Upper lobe of left lung (tissue), 6 donors: ENCODE results near the gene OBSCN. TPM values are rescaled to one million over a fixed set of nuclear protein-coding genes. Genes with fewer than 3 reads are reported as not detected.
A peak's percentile ranks its signal among the peaks of the same experiment; 100 is the strongest.

Experiments used
- ATAC-seq, 2 donors: fragments of 200-7000 bp; cut with Tn5 transposase; one replicate each; pipeline ENCODE4 v1.9.1; 2022; ENCODE audit warnings: mild to moderate bottlenecking in 2 of 2, moderate library complexity in 2 of 2; ENCODE audit not compliant: low FRiP score in 2 of 2
- DNase-seq, 2 donors: peaks; one replicate each; pipeline ENCODE4 v3.0.0-alpha.2; 2019 to 2020
- H3K27ac ChIP-seq, 4 donors: fragments of 200-600 bp; sonication (generic); one replicate each; pipeline ENCODE4 v1.5.1; 2016 to 2019
- H3K27me3 ChIP-seq, 4 donors: fragments of 200-600 bp; sonication (generic); one replicate each; pipeline ENCODE4 v1.5.1; 2017 to 2019
- H3K36me3 ChIP-seq, 4 donors: fragments of 200-600 bp; sonication (generic); one replicate each; pipeline ENCODE4 v1.5.1; 2016 to 2019
- H3K4me1 ChIP-seq, 4 donors: fragments of 200-600 bp; sonication (generic); one replicate each; pipeline ENCODE4 v1.5.1; 2018 to 2019
- H3K4me3 ChIP-seq, 4 donors: fragments of 200-600 bp; sonication (generic); one replicate each; pipeline ENCODE4 v1.5.1; 2017 to 2019; ENCODE audit warnings: mild to moderate bottlenecking in 2 of 4, moderate library complexity in 1 of 4
- H3K9me3 ChIP-seq, 4 donors: fragments of 200-600 bp; sonication (generic); one replicate each; pipeline ENCODE4 v1.5.1; 2018 to 2019
- CTCF ChIP-seq, 6 experiments: fragments of 450-650 bp in 4 of 6; fragments of 200-600 bp in 2 of 6; sonication (generic) in 2 of 6; IDR thresholded peaks; one replicate each; pipeline ENCODE4 v1.5.1; 2016 to 2019; ENCODE audit warnings: antibody characterized with exemption in 6 of 6
- EP300 ChIP-seq, 4 donors: sonication (generic); formaldehyde crosslinking; IDR thresholded peaks; one replicate each; pipeline ENCODE4 v1.5.1; 2017; ENCODE audit warnings: antibody characterized with exemption in 4 of 4, control low read depth in 2 of 4
- POLR2A ChIP-seq, 4 donors: fragments of 450-650 bp; IDR thresholded peaks; one replicate each; pipeline ENCODE4 v1.5.1; 2016 to 2017; ENCODE audit warnings: antibody characterized with exemption in 4 of 4, mild to moderate bottlenecking in 2 of 4
- POLR2AphosphoS5 ChIP-seq, 2 donors: sonication (generic); formaldehyde crosslinking; IDR thresholded peaks; one replicate each; pipeline ENCODE4 v1.5.1; 2017; ENCODE audit warnings: antibody characterized with exemption in 2 of 2
- WGBS, 2 donors: methylation state at CpG; one replicate each; pipeline ENCODE4 v1.1.5; 2017 to 2018; 5-methylcytosine and 5-hydroxymethylcytosine counted together
- total RNA-seq, 6 donors: library from RNA; depleted of rRNA in 4 of 6; stranded (reverse); fragments of >200 nt in 4 of 6; gene quantifications; one replicate each; pipeline versions ENCODE4 v1.1.0 to v1.2.1, GENCODE V29; 2016 to 2021
- donor health status: DM: no; HTN: no; CAD: no; lungs with moderate emphysema.
- donor health status: DM: no; HTN: yes; CAD: no; lungs with severe emphysema.

The OBSCN gene
- total RNA-seq, 6 donors from 2014 or later: 15.7 to 160 (median 47.0) TPM

- no peak for TF ChIP-seq CTCF (IDR thresholded peaks at IDR 0.05)
- no peak for TF ChIP-seq POLR2AphosphoS5 (IDR thresholded peaks at IDR 0.05)
- TF ChIP-seq EP300 (IDR thresholded peaks at IDR 0.05): no peak
- no peak for TF ChIP-seq POLR2A (IDR thresholded peaks at IDR 0.05)
- H3K27ac ChIP-seq: no peak overlapping the region
- DNase-seq (no peak), ATAC-seq (no peak)
- 91 to 99% methylated on average over 3 of the region's 3 CpGs for WGBS, 2 donors
- no peak overlapping the region for H3K4me3 ChIP-seq
- peaks cover 0 to 7% (median 6%) of the 10 kb centered on the region in 4 donors for H3K9me3 ChIP-seq
- H3K36me3 ChIP-seq: peaks cover 0 to 89% (median 56%) of the 10 kb centered on the region in 4 donors
- no peaks in the 10 kb centered on the region for H3K27me3 ChIP-seq
- no peaks in the 10 kb centered on the region for H3K4me1 ChIP-seq
These were observed 112.5 kb downstream of the OBSCN start for GRCh38 chr1:228320394-228320793.

- 93 to 100% methylated on average over 9 to 11 of the region's 11 CpGs for WGBS, 2 donors
- no peak for TF ChIP-seq EP300 (IDR thresholded peaks at IDR 0.05)
- H3K4me1 ChIP-seq: no peaks in the 10 kb centered on the region
- DNase-seq (peak; percentile 14 to 52), ATAC-seq (no peak)
- H3K36me3 ChIP-seq: peaks cover 0 to 82% (median 52%) of the 10 kb centered on the region in 4 donors
- no peak overlapping the region for H3K27ac ChIP-seq
- no peak overlapping the region for H3K4me3 ChIP-seq
- peaks cover 0 to 7% (median 6%) of the 10 kb centered on the region in 4 donors for H3K9me3 ChIP-seq
- H3K27me3 ChIP-seq: no peaks in the 10 kb centered on the region
These were observed 113.6 kb downstream of the OBSCN start for GRCh38 chr1:228321435-228321834.

- peaks cover 0 to 77% (median 51%) of the 10 kb centered on the region in 4 donors for H3K36me3 ChIP-seq
- 93% methylated on average over 4 to 15 of the region's 15 CpGs for WGBS, 2 donors
- no peak for TF ChIP-seq EP300 (IDR thresholded peaks at IDR 0.05)
- no peak for TF ChIP-seq CTCF (IDR thresholded peaks at IDR 0.05)
- no peaks in the 10 kb centered on the region for H3K4me1 ChIP-seq
- H3K27me3 ChIP-seq: no peaks in the 10 kb centered on the region
- ATAC-seq (no peak), DNase-seq (peak in 1 of 2 donors; percentile 7)
- no peak overlapping the region for H3K27ac ChIP-seq
- H3K9me3 ChIP-seq: peaks cover 0 to 7% (median 6%) of the 10 kb centered on the region in 4 donors
- no peak overlapping the region for H3K4me3 ChIP-seq
These were observed 114.1 kb downstream of the OBSCN start for GRCh38 chr1:228321895-228322294.

GRCh38 chr1:228323401-228323800, 115.6 kb downstream of the OBSCN start:
- no peaks in the 10 kb centered on the region for H3K4me1 ChIP-seq
- ATAC-seq (no peak), DNase-seq (peak; percentile 15 to 41)
- H3K36me3 ChIP-seq: peaks cover 0 to 63% (median 45%) of the 10 kb centered on the region in 4 donors
- TF ChIP-seq POLR2A (IDR thresholded peaks at IDR 0.05): no peak
- no peak for TF ChIP-seq CTCF (IDR thresholded peaks at IDR 0.05)
- TF ChIP-seq POLR2AphosphoS5 (IDR thresholded peaks at IDR 0.05): no peak
- no peak for TF ChIP-seq EP300 (IDR thresholded peaks at IDR 0.05)
- no peaks in the 10 kb centered on the region for H3K27me3 ChIP-seq
- peaks cover 0 to 7% (median 6%) of the 10 kb centered on the region in 4 donors for H3K9me3 ChIP-seq
- no peak overlapping the region for H3K27ac ChIP-seq
- WGBS, 2 donors: 90 to 97% methylated on average over 4 to 9 of the region's 9 CpGs
- no peak overlapping the region for H3K4me3 ChIP-seq

GRCh38 chr1:228325267-228325666, 117.4 kb downstream of the OBSCN start:
- Histone ChIP-seq H3K4me1 (no peaks in the 10 kb centered on the region), H3K27ac (no peak overlapping the region), H3K36me3 (peaks cover 0 to 46% (median 30%) of the 10 kb centered on the region in 4 donors), H3K27me3 (no peaks in the 10 kb centered on the region), H3K4me3 (no peak overlapping the region), H3K9me3 (peaks cover 0 to 7% (median 6%) of the 10 kb centered on the region in 4 donors)
- WGBS, 2 donors: 89 to 100% methylated on average over 1 of the region's 1 CpG
- no peak for TF ChIP-seq EP300 (IDR thresholded peaks at IDR 0.05)
- no peak for TF ChIP-seq POLR2A (IDR thresholded peaks at IDR 0.05)
- no peak for TF ChIP-seq POLR2AphosphoS5 (IDR thresholded peaks at IDR 0.05)
- TF ChIP-seq CTCF (IDR thresholded peaks at IDR 0.05): no peak
- ATAC-seq (no peak), DNase-seq (no peak)
